Renal pelvis (tissue), 4 donors: Measurements from ENCODE around the gene FOXL1. TPM values are rescaled to one million over a fixed set of nuclear protein-coding genes. Genes with fewer than 3 reads are reported as not detected.
"Not testable (repeated sequence)": the region's sequence is repeated elsewhere in the genome, so short reads cannot be mapped to it uniquely, and the experiment has no call there.

Source experiments
- DNase-seq: peaks from one replicate; pipeline ENCODE4 v3.0.0-alpha.2; 2013
- polyA plus RNA-seq, 3 donors: library from polyadenylated mRNA; unstranded; fragments of 120-200 nt; gene quantifications; one replicate each; pipeline ENCODE4 v1.2.1, GENCODE V29; 2013; ENCODE audit not compliant: insufficient read length in 3 of 3

Gene FOXL1
- polyA plus RNA-seq, 3 donors, result 13.5 to 19.1 (median 15.1) TPM

DNA sequence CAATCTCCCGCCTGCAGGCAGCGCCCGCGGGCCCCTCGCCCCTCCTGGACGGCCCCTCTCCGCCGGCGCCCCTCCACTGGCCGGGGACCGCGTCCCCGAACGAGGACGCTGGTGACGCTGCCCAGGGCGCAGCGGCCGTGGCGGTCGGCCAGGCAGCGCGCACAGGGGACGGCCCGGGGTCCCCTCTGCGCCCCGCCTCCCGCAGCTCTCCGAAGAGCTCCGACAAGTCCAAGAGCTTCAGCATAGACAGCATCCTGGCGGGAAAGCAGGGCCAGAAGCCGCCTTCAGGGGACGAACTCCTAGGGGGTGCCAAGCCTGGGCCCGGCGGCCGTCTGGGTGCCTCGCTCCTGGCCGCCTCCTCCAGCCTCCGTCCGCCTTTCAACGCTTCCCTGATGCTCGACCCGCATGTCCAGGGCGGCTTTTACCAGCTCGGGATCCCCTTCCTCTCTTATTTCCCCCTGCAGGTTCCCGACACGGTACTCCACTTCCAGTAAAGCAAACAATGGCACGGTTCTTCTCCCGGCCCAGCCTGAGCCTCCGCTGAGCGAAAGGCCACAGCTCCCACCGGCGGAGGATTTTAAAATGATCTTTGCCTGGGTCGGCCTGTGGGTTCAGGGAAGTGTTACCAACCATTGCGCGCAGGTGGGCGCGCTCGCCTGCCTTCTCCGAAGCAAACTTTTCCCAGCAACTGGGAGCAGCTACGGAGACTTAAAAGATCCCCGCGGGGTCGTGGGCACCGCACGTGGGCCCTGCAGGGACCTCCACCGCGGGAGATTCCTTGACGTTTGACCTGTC, 1.1 kb downstream of the FOXL1 start:
- DNase-seq, result no peak

DNA sequence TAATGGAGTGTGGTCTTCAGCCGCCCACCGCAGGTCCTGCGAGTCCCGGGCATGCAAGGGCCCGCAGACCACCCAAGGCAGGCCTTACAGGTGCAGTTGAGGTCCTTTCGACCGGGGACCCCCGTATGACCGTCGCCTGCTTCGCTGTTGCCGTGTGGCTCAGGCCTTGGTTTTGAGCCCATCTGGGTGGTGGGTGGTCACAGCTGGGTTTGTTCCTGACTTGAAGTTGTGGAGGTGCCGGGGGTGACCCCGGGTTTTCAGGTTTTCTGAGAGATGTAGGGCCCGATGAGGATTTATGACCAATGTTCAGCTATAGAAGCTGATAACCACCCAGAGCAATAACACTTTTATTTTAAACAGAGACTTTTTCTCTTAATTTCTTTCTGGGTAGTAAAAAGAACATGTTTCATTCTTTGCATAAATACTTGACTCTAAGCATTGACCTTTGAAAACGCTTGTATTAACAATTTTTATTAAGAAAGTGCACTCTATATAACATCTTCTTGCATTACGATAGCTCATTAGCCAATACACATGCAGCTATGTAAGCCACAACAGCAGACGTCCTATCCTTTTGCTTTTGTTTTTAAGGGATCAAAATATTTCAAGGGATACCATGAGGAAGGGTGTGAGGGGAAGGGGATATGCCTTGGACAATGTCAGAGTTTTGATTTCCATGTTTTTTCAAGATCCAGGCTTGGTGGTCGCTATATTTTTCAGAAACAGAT, 1.9 kb downstream of the FOXL1 start:
- DNase-seq, result no peak

DNA sequence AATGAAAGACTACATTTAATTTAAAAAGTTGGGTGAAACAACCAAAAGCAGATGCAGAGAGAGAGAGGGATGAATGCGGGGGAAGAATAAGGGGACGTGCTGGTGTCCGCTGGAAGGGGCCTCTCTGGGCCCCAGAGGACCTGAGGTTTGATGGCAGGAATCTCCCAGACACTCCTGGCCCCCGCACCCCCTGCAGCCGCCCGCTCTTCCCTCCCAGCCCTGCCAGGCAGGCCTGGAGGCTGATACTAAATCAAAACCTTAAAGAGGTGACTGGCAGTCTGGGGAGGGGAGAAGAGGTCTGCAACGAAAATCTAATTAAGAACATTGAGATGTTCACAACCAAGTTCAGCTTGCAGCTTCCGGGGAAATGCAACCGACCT, 2.4 kb downstream of the FOXL1 start:
- DNase-seq, result no peak

DNA sequence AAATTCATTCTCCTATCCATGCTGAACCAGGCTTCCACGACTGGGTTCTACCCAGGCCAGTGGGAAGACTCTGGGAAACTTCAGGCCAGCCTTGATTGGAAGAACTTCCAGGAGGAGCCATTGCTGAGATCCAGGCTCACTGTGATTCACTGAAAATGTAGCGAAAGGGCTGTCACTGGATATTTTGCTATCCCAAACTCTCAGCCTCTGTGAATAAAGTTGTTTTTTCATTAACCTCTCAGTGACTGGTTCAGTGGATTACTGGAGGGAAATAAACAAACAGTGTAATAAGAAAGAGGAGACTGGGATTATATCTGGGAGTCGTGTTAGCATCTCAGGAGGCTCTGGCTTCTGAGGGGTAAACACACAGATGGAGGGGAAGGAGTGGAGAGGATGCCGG, 3.1 kb downstream of the FOXL1 start:
- DNase-seq, result no peak

DNA sequence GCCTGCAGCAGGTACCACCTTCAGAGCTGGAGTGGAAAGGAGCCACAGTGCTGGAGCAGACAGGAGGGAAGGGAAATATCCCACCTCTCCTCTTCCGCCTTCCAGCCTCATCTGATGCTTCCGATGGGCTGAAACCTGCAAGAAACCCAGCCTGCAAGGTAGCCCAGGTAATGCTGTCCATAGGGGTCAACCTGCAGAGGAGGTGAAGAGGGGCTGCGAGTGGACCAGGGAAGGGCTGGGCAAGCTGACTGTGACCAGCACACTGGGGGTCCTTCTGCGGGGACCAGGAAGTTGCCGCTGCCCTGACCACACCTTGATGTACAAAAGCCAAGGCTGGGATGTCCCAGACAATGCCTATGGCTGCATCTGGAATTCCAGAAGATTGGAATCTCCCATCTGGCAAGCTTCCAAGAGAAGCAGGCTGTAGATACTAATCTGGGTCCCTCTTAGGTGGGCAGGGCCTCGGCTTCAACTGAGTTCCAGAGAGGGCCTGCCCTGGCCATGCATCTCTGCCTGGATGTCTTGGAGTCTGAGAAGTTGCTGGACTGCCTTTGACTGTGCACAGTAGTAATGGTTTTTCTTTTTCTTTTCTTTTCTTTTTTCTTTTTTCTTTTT, 5.8 kb downstream of the FOXL1 start:
- DNase-seq, result no peak

DNA sequence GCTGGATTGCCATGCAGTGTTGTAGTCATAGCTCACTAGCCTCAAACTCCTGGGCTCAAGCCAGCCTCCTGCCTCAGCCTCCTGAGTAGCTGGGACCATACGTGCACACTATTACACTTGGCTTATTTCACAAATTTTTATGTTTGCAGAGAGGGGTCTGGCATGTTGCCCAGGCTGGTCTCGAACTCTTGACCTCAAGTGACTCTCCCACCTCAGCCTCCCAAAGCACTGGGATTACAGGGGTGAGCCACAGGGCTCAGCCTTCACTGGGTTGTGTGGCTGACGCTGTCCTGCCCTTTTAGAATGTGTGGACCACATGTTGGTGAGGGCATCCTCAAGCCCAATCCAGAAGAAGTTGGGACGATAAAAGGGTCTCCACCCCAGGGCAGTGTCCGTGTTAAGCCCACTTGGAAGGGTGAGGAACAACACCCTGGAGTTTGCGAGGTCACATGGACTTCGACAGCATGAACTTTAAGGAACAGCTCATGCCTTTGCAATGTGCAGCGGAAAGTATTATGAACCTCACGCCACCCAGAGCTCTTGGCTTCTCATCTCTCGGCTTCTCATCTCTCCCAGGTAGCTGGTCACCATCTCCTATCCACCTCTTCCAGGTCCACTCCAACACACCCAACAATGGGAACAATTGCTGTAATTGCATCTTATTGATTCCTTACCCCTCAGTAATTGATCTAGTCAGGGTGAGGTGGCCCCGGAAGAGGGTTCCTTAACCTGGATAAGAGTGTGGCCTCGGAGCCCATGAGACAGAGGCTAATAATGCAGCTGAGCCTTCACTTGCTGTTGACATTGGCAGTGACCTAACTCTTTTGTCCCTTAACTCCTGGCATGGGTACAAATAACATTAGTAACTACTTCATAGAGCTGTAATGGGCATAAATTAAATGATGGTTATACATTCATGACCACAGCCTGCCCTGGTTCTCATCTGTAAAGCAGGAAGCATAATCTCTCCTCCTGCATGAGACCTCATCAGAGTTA, 6.7 kb downstream of the FOXL1 start:
- no peak for DNase-seq

DNA sequence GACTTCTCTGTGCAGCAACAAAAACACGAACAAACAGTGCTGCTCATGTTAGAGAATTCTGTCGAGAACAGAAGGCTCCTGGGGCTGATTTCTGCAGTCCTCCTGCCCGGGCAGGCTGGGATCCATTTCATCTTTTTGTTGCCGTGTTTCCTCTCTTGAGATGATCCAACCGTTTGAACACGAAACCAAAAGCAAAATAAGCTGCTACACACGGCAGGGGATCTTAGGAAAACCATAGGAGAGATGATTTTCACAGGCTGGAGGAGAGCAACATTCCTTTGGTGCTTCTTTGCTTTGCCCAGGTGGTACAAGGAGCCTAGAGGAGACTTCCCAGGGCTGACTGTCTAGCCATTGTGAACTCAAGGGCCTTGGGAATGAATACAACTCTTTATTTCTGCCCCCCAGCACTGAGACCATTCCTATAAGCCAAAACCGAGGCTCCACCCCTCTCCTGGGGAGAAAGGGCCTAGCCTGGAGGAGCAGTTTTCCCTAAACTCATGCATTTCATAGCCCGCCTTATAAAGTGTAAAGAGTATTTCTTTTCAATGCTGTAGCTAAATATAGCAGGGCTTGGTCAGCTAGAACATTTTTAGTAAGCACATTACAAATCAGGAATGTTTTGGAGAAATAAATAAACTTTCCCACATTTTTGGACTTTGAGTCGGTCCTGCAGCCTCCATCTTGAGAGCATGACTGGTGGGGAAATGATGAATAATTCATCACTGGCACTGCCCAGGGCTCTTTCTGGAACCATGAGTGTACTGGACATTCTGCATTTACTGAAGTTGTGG, 7.7 kb downstream of the FOXL1 start:
- no peak for DNase-seq

DNA sequence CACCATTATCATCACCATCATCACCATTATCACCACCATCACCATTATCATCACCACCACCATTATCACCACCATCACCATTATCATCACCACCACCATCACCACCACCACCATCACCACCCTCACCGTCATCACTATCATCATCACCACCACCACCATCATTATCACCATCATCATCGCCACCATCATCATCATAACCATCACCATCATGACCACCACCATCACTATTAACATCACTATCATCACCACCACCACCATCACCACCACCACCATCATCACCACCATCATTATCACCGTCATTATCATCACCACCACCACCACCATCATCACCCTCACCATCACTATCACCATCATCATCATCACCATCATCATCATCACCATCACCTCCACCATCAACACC, 9.1 kb downstream of the FOXL1 start:
- no peak for DNase-seq

DNA sequence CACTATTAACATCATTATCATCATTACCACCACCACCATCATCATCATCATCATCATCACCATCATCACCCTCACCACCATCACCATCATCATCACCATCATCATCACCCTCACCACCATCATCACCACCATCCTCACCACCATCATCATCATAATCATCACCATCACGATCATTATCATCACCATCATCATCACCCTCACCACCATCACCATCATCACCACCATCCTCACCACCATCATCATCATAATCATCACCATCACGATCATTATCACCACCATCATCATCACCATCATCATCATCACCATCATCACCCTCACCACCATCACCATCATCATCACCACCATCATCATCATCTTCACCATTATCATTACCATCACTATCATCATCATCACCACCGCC, 9.6 kb downstream of the FOXL1 start:
- DNase-seq, result not testable (repeated sequence)

DNA sequence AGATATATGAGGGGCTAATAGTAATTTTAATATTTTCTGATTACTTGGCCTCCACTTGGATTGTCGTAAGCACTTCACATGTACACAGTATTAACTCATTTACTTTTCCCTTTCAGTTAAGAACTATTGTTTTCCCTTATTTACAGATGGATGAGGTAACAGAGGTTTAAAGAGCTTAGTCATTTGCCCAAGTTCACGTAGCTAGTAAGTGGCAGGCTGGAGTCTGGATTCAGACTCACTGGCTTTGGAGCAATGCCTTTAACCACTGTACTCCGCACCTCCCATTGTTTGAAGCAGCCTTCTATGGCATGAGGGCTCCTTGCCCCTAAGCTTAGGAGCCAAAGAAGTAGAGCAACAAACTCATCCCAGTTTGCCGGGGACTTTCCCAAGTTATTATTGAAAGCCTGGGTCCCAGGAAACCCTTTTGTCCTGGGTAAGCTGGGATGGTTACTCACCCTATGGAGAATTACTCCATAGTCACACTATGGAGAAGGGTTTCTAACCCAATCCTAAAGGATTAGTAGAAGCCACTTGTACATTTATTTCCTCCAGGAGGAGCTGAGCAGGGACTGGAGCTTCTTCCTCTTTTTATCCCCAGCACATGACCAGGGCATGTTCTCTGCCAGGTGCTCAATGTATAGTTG, 12.3 kb downstream of the FOXL1 start:
- DNase-seq, result no peak

DNA sequence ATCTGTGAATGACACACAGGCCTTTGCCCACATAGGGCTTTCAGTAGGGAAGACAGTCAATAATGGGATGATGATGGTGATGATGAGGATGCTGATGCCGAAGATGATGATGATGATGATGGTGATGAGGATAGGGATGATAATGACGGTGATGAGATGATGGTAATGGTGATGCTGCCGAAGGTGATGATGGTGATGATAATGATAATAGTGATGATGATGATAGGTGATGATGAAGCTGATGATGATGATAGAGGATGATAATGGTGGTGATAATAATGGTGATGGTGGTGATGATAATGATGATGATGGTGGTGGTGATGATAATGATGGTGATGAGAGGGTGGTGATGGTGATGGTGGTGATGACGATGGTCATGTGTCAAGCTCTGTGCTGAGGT, 12.9 kb downstream of the FOXL1 start:
- no peak for DNase-seq

DNA sequence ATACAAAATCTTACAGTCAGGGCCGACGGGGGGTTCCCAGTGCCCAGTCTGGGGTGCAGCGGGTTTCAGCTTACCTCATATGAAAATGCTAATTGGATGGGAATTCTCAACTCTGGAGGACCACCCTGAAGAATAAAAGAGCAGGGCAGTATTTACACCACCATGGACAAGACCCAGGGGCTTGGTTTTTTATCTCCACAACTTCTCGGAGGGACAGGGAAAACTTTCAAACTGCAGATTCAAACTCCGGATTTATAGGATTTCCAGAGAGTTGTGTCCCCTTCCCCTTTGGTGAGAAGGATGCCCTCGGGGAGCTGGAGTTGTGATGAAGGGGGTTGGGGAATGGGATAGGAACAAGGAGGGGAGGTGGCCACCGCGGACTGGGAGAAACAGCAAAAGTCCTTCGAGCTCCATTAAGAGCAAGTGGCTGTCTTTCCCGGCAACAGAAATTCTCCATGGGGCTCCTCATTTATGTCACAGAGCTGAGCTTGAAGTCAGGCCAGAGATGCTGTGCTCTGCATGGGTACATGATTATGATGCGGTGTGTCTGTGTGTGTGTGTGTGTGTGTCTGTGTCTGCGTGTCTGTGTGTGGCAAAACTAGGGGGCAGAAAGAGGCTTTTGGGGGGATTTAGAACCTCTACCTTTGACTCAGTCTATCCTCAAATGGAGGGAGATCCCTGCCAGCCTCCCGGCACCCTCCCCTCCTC, 15.7 kb downstream of the FOXL1 start:
- no peak for DNase-seq

DNA sequence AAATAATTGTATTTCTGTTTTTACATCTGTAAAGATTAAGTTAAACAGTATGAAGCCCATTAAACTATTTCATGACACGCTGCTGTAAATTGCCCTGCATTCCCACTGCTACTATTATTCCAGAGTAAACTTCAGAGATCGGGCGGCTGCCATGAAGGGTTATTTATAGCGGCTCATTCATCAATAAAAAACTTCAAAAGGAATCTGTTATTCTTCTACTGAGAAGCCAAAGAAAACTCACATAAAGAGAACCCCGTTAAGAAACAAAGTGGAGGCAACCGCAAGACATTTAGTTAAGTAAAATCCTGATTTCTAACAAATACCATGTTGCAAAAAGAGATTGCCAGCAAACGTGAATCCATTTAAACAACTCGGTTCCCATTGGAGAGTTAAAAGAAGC, 16.4 kb downstream of the FOXL1 start:
- DNase-seq, result peak; percentile 77

DNA sequence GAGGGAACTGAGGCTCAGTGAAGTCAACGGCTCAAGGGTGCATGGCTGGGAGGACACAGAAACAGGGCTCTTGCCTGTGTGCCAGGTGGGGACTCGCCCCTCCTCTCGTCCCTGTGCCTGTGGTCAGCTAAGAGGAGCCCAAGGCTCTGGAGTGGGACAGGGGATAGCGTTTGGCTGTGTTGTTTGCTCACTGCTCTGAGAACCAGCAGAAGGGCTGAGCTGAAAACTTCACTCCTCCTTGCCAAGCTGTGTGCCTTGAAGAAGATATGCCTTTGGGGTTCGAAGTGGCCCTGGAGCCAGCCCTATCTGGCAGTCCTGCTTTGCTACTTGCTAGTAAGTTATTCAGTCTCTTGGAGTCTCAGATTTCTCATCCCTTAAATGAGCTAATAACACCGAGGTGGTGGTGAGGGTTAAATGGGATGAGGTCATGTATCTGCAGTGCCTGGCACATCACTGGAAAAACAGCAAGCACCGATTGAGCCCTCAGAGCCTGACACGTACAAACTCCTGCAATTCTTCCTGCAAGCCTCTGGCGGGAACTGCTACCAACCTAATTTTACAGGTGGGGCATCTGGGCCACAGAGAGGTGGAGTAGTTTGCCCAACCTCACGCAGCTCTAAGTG, 17.7 kb downstream of the FOXL1 start:
- DNase-seq, result no peak

DNA sequence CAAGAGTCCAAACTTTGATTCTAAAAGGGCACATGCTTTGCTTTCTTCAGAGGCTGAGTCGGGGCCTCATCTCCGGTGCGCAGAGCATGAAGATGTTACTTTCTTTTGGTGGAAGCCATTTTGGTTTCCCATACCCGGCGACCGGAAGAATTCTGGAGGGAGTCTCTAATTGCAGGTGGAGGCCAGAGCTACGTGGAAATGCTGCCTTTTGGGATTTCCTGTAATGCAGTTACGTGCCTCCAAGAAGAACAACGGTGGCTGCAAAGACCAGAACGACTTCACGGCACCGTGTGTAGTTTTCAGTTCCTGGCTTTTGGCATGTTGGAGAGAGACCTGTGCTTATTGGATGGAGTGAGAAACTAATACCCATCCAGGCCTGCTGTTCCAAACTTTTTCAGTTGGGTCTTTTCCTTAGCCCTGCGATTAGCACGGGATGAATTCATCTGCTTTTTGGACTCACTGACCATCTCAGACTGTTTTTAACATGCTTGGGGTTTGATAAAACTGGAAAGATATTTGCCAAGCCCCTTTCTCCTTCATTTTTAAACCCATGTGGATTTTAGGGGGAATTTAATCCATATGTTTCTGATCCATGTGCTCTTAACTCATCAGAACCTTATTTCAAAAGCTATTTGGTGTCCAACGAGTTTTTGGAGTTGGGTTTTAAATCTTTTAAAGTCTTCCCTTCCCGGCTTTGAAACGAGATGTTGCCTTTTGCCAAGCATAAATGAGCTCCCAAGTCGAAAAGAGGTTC, 19.0 kb downstream of the FOXL1 start:
- no peak for DNase-seq

DNA sequence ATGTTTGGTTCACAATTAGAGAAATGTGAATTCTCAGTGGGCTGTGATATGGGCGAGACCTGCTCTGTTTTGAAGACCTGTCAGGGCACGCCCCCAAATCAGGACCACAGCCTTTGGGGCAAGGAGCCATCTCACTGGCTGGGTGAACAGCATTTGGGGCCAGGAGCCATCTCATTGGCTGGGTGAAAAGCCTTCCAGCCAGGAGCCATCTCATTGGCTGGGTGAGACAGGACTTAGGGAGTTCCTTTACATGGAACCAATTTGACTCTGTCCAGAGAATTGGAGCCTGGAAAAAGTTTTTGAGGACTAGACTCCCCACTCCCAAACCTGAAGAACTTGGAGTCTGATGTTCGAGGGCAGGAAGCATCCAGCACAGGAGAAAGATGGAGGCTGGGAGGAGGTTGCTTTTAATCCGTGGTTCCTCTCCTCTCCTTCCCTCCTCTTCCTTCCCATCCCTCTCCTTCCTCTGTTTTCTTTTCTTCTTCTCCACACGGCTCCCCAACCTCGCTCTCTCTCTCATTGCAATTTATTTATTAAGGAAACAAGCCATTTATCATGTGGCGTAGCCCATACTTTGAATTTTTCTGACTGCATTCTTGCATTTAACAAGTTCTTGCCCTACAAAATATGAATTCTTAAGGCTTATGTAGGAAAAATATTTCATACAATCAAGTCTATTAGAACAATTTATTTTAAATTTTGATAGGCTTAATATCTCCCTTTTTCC, 19.7 kb downstream of the FOXL1 start:
- DNase-seq, result no peak

DNA sequence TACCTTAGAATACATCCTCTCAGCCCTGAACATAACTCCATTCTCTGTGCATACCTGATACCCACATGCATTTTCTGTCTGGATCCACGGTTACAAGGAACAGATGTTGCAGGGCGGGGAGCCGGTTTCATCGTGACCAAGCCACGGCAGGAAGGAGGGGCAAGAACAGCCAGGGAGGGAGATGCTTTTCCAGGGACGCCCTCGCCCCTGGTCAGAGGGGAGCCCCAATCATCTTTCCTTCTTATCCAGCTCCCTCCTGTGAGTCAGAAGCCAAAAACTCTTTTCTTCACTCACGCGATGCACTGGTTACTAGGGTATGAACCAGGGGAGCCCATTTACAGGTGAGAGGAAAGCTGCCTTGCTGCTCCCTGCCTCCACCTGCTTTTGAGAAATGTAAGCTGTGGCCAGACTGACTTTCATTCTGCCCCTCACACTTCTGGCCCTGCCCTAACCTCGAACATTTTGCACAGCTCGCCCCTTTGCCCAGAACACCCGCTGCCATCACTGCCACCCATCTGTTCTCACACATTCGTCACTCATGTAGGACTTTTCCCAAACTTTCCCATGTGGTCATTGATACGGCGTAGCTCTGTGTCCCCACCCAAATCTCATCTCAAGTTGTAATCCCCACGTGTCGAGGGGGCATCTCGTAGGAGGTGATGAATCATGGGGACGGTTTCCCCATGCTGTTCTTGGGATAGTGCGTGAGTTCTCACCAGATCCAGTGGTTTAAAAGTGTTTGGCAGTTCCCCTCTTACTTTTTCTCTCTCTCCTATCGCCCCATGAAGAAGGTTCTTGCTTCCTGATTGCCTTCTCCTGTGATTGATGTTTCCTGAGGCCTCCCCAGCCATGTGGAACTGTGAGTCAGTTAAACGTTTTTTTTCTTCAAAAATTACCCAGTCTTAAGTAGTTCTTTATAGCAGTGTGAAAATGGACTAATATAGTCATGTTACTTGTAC, 20.5 kb downstream of the FOXL1 start:
- no peak for DNase-seq
